ENCODE results near the gene COL25A1. TPM values are rescaled to one million over a fixed set of nuclear protein-coding genes. Genes with fewer than 3 reads are reported as not detected.

COL25A1 gene
- total RNA-seq, 1 experiment from 2014 or later, result not detected

GRCh38 chr4:109334129-109335105 is 32.0 kb upstream of the COL25A1 start:
- ChIA-PET CTCF (no interaction called here), POLR2A (no interaction called here)
- Histone ChIP-seq H3K36me3 (ENCODE audit: control insufficient read depth, insufficient read depth, low read length) (no peaks in the 10 kb centered on the region), H3K27ac (ENCODE audit: low read length) (no peak overlapping the region), H3K4me3 (ENCODE audit: low read depth in 2 of 2, low read length in 2 of 2) (no peak overlapping the region), H3K9me3 (ENCODE audit: control insufficient read depth, insufficient read depth, low read depth, low read length) (no peaks in the 10 kb centered on the region), H3K27me3 (ENCODE audit: control insufficient read depth, insufficient read depth, low read length) (no peaks in the 10 kb centered on the region), H3K4me1 (ENCODE audit: control insufficient read depth, insufficient read depth, low read length) (no peaks in the 10 kb centered on the region)
- no TSS peak for BruUV-seq (replicated peaks)
- TF ChIP-seq CTCF (IDR thresholded peaks at IDR 0.05) (no peak), TCF7L2 (IDR thresholded peaks at IDR 0.05; ENCODE audit: low read depth, low read length) (no peak), SIN3A (IDR thresholded peaks at IDR 0.05; ENCODE audit: borderline replicate concordance, insufficient read depth, low read depth, low read length) (no peak), REST (IDR thresholded peaks at IDR 0.05; ENCODE audit: insufficient read depth in 1 of 2, low read depth in 2 of 2, low read length in 1 of 2) (no peak), POLR2AphosphoS5 (IDR thresholded peaks at IDR 0.05; ENCODE audit: low read depth, low read length) (no peak)
- ATAC-seq, result no peak
- DNase-seq (ENCODE audit: low read depth, low spot score), result no peak
- intact Hi-C loops (cut with micrococcal nuclease; ENCODE audit: unreplicated experiment) (no loop called here), in situ Hi-C loops (cut with HindIII; ENCODE audit: low pct_unique_long_range_greater_than_20kb, low sequenced_read_pairs) (no loop called here)

- TF ChIP-seq POLR2AphosphoS5 (IDR thresholded peaks at IDR 0.05; ENCODE audit: low read depth, low read length), result no peak
- TF ChIP-seq CTCF (IDR thresholded peaks at IDR 0.05), result no peak; the same call in 1 of the 2 replicates
- no peak for TF ChIP-seq REST (IDR thresholded peaks at IDR 0.05; ENCODE audit: insufficient read depth in 1 of 2, low read depth in 2 of 2, low read length in 1 of 2)
- TF ChIP-seq TCF7L2 (IDR thresholded peaks at IDR 0.05; ENCODE audit: low read depth, low read length), result no peak
- no peak for TF ChIP-seq SIN3A (IDR thresholded peaks at IDR 0.05; ENCODE audit: borderline replicate concordance, insufficient read depth, low read depth, low read length)
- ChIA-PET POLR2A (no interaction called here), CTCF (no interaction called here)
- BruUV-seq (replicated peaks), result no TSS peak
- no peaks in the 10 kb centered on the region for H3K27me3 ChIP-seq (ENCODE audit: control insufficient read depth, insufficient read depth, low read length)
- no peaks in the 10 kb centered on the region for H3K4me1 ChIP-seq (ENCODE audit: control insufficient read depth, insufficient read depth, low read length)
- H3K4me3 ChIP-seq (ENCODE audit: low read depth in 2 of 2, low read length in 2 of 2), result no peak overlapping the region
- H3K27ac ChIP-seq (ENCODE audit: low read length), result no peak overlapping the region
- in situ Hi-C loops (cut with HindIII; ENCODE audit: low pct_unique_long_range_greater_than_20kb, low sequenced_read_pairs) (no loop called here), intact Hi-C loops (cut with micrococcal nuclease; ENCODE audit: unreplicated experiment) (no loop called here)
- no peaks in the 10 kb centered on the region for H3K9me3 ChIP-seq (ENCODE audit: control insufficient read depth, insufficient read depth, low read depth, low read length)
- DNase-seq (ENCODE audit: low read depth, low spot score), result no peak
- no peak for ATAC-seq
- no peaks in the 10 kb centered on the region for H3K36me3 ChIP-seq (ENCODE audit: control insufficient read depth, insufficient read depth, low read length)
These were observed 30.5 kb upstream of the COL25A1 start for GRCh38 chr4:109332926-109333464.

All from Panc1 (cell line).